GM18499 (cell line): ENCODE results near the gene IDS.
"Not testable (repeated sequence)": the region's sequence is repeated elsewhere in the genome, so short reads cannot be mapped to it uniquely, and the experiment has no call there.

ENCODE experiments used
- ATAC-seq: cut with Tn5 transposase; IDR thresholded peaks from one replicate; pipeline ENCODE4 v1.9.1; 2021; ENCODE audit warnings: moderate number of reproducible peaks; ENCODE audit not compliant: insufficient read depth, unreplicated experiment

Gene IDS

GRCh38 chrX:149503446-149503845 is 1.7 kb downstream of the IDS start:
- ATAC-seq = peak; percentile 70

- ATAC-seq = not testable (repeated sequence)
Observed at GRCh38 chrX:149502923-149503322, 2.2 kb downstream of the IDS start.

- no peak for ATAC-seq
Observed at GRCh38 chrX:149499766-149500165, 5.3 kb downstream of the IDS start.

- no peak for ATAC-seq
Observed at GRCh38 chrX:149498767-149499166, 6.3 kb downstream of the IDS start.

GRCh38 chrX:149497626-149498025 is 7.5 kb downstream of the IDS start:
- no peak for ATAC-seq

- no peak for ATAC-seq
Observed at GRCh38 chrX:149497054-149497453, 8.1 kb downstream of the IDS start.

GRCh38 chrX:149495573-149496071 is 9.5 kb downstream of the IDS start:
- ATAC-seq = no peak

- no peak for ATAC-seq
Observed at GRCh38 chrX:149494844-149495565, 10.1 kb downstream of the IDS start.

GRCh38 chrX:149493567-149494562 is 11.2 kb downstream of the IDS start:
- ATAC-seq = no peak

- no peak for ATAC-seq
Observed at GRCh38 chrX:149491812-149492211, 13.3 kb downstream of the IDS start.

- no peak for ATAC-seq
Observed at GRCh38 chrX:149490100-149490499, 15.0 kb downstream of the IDS start.

GRCh38 chrX:149488411-149489052 is 16.6 kb downstream of the IDS start:
- not testable (repeated sequence) for ATAC-seq

GRCh38 chrX:149488008-149488407 is 17.1 kb downstream of the IDS start:
- ATAC-seq = not testable (repeated sequence)

GRCh38 chrX:149487292-149487691 is 17.8 kb downstream of the IDS start:
- ATAC-seq = no peak

- ATAC-seq = no peak
Observed at GRCh38 chrX:149476513-149476912, 28.6 kb downstream of the IDS start.

GRCh38 chrX:149473966-149474365 is 31.1 kb downstream of the IDS start:
- ATAC-seq = no peak

GRCh38 chrX:149473092-149473491 is 32.0 kb downstream of the IDS start:
- ATAC-seq = no peak

- no peak for ATAC-seq
Observed at GRCh38 chrX:149472625-149473024, 32.5 kb downstream of the IDS start.

GRCh38 chrX:149471397-149471796 is 33.7 kb downstream of the IDS start:
- no peak for ATAC-seq

GRCh38 chrX:149470955-149471354 is 34.2 kb downstream of the IDS start:
- ATAC-seq = no peak

GRCh38 chrX:149469406-149469805 is 35.7 kb downstream of the IDS start:
- no peak for ATAC-seq
